Measurements from ENCODE around the gene RITA1.
A peak's percentile ranks its signal among the peaks of the same experiment; 100 is the strongest.
"Not testable (repeated sequence)": the region's sequence is repeated elsewhere in the genome, so short reads cannot be mapped to it uniquely, and the experiment has no call there.

The RITA1 gene

GRCh38 chr12:113185180-113186032, at the start of gene RITA1, which contains the start of gene DDX54:
RITA1 (plus strand) TSS chr12:113185721; CDS start chr12:113186747, 1,026 bp downstream.
DDX54 (minus strand) TSS chr12:113185478; CDS start chr12:113185451, 27 bp downstream.
- peak; percentile 93 for DNase-seq

DNA sequence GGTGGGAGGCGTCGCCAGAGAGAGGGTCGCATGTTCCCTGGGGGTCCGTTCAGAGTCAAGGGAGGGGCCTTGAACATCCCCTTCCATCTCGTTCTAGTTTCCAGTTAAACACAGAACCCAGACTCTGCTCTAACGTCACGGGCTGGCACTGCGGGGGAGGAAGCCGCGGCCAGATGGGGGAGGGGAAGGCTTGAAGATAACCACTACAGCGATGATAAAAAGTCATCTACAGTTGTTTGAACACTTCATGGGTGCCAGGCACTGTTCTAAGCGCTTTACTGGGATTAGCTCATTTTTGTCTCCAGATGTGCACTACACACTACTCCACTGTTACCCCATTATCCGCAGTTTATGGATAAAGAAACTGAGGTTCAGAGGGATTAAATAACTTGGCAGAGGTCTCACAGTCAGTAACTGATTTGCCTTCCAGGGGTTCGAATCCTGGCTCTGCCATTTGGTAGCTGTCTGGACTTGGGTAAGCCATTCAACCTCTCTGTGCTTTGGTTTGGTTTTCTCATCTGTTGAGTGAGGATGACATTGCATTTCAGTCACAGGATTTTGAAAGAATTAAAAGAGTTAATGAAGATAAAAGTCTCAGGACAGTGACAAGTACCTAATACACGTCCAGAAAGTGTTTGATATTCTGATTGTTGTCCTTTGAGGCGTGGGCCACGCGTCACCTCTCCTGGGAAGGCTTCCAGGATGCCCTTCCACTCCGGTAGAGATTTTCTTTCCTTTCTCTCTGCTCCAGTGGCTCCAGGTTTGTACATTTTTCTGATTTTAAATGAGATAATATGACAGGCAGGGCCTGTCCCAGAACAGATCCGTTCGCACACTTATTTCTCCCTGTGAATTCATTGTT, 49.2 kb upstream of the RITA1 start:
- peak; percentile 79 for DNase-seq

DNA sequence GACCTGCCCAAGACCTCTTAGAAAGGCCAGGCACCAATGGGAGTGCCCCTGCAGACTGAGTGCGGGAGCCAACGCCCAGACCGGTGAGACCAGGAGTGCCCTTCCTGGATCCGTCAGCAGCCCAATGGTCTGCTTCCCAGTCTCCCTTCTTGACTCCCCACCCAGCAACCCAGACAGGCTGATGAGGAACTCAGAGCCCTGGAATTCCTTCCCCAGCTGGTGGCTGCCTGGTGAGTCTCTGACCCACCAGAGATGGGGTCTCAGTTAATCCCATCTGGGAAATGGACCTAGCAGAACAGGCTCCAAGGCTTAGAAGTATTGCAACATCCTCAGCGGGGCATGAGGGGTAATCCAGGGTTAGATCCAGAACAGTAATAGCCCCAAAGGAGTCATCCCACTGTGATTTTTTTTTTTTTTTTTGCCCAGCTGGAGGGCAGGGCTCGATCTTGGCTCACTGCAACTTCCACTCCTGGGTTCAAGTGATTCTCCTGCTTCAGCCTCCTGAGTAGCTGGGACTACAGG, 48.5 kb upstream of the RITA1 start:
- DNase-seq: no peak

DNA sequence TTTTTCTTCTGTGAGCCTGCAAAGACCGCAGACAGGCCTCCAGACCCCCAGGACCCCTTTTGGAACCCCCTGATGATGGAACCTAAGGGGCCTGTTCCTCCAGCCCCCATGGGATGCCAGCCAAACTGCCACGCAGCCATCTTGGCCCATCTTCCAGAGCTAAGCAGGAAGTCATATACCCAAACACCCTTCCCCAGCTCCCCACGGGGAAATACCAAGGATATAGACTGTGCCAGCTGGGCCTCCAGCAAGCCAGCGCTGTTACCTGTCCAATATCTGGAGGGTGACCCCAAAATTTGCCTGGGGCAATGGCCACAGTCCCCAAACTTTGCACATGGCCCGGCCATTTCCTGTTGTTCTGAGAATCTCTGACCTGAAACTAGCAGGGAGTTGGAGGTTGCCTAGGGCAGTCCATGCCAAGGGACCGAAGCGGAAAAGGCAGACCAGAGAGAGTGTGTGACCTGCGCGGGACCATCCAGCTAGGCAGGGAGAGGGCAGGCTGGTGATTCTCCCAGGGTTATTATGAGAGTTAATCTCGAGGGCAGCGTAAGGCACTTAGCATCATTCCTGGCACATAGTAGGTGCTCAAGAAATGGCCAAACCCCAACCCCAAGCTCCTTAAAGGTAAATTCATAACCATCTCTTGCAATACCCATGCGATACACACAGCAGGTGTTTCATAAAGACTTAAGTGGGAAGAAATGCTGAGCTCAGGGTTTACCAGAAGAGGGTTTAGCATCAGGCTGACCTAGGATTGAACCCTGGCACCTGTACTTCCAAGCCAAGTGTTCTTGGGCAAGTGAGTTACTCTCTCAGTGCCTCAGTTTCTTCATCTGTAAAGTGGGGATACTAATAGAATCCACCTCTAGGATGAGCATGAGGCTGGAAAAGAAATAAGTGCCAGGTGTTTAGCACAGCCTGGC, 47.4 kb upstream of the RITA1 start:
- no peak for DNase-seq

GRCh38 chr12:113138826-113139225, 46.7 kb upstream of the RITA1 start:
- no peak for DNase-seq

GRCh38 chr12:113140706-113141105, 44.8 kb upstream of the RITA1 start:
- no peak for DNase-seq

- not testable (repeated sequence) for DNase-seq
Measured at GRCh38 chr12:113141716-113142115, 43.8 kb upstream of the RITA1 start.

- no peak for DNase-seq
Measured at GRCh38 chr12:113142173-113142885, 43.2 kb upstream of the RITA1 start.

DNA sequence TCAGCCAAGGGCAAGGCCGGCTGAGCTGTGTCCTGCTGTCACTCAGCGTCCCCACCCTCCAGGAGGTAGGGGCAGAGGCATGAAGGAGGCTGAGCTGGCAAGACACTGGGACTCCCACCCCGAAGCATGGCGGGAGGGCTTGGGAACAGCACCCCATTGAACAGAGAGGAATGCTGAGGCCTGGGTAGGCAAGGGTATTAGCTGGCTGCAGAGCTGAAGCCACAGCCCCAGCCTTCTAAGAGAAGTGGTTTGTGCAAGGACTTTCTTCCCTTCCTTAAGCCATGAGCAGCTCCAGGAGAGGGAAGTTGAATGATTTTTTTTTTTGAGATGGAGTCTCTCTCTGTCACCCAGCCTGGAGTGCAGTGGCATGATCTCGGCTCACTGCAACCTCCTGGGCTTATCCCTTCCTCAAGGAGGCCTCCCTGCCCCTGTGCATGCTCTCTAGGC, 42.6 kb upstream of the RITA1 start:
- no peak for DNase-seq

GRCh38 chr12:113143959-113144358, 41.6 kb upstream of the RITA1 start:
- no peak for DNase-seq

DNA sequence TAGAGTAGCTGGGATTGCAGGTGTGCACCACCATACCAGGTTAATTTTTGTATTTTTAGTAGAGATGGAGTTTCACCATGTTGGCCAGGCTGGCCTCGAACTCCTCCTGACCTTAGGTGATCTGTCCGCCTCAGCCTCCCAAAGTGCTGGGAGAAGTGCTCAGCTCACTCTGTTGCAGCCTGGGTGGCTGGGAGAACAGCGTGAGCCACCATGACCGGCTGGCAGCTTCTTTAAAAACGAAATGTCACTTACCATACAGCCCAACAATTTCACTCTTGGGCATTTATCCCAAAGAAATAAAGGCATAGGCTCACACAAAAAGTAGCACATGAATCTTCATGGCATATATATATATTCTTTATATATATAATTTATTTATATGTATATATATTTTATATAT, 40.7 kb upstream of the RITA1 start:
- no peak for DNase-seq

- no peak for DNase-seq
Measured at GRCh38 chr12:113145720-113146551, 39.6 kb upstream of the RITA1 start.

DNA sequence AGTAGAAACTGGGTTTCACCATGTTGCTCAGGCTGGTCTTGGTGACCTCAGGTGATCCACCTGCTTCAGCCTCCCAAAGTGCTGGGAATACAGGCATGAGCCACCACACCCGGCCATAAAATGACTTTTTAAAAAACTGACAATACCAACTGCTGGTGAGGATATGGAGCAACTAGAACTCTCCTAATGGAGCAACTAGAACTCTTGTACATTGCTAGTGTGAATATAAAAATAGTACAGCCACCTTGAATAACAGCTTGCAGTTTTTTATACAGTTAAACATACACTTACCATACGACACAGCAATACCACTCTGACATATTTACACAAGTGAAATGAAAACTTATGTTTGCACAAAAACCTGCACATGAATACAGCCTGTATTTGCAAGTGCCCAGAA, 38.5 kb upstream of the RITA1 start:
- no peak for DNase-seq

DNA sequence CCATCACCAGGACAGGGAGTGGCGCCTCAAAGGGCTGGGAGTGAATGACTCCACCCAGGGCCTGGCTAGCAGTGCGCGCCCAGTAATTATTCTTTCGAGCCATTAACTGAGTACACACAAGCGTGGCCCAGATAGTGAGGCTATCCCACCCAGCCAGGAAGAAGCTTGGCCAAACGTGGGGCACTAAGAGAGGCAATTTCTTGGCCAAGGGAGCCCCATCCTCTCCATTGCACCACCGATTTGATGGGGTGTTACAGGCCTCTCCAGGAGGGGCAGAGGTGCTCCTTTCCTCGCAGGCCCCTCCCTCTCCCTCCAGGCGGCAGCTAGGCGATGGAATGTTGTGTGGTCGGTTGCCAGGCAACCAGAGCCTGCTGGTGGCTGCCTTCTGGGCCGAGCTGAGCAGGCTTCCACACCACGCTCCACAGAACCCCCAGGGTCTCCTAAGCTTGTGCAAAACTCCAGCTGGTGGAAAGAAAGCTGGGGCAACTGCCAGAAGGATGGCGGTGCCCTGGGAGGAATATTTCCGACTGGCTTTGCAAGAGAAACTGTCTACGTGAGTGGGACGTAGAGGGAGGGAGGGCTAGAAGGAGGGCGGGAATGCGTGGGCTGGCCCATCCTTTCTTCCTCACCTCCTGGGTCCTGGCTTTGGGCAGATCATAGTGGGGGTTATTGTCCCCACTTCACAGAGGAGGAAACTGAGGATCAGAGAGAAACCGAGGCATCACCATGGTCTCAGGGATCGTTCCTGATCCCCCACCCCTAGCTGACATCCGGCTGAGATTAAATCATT, 36.0 kb upstream of the RITA1 start, which contains the start of gene CFAP73:
Gene CFAP73 (plus strand): TSS at position 364 of the 790 bp plus-strand sequence. CDS start 134 bp downstream, at position 498.
- no peak for DNase-seq

- DNase-seq: no peak
Measured at GRCh38 chr12:113151655-113152054, 33.9 kb upstream of the RITA1 start.

- DNase-seq: no peak
Measured at GRCh38 chr12:113152196-113152834, 33.2 kb upstream of the RITA1 start.

- peak; percentile 80 for DNase-seq
Measured at GRCh38 chr12:113152835-113153814, 32.4 kb upstream of the RITA1 start.
